GM12864 (cell line): ENCODE measurements around the gene KCNMA1.
"Not testable (repeated sequence)": the region's sequence is repeated elsewhere in the genome, so short reads cannot be mapped to it uniquely, and the experiment has no call there.

Source experiments
- DNase-seq: peaks from one replicate; pipeline ENCODE4 v3.0.0-alpha.2; 2011; ENCODE audit warnings: low read depth
- H3K4me3 ChIP-seq: 2 replicates; pipeline ENCODE4 v1.5.1; 2011; ENCODE audit warnings: mild to moderate bottlenecking, low read depth, low read length, control low read depth
- TF ChIP-seq, protein P1 (sequence below): IDR thresholded peaks from 2 replicates; pipeline ENCODE4 v1.5.1; 2011; ENCODE audit warnings: low read depth, mild to moderate bottlenecking, moderate library complexity, low read length, control low read depth, inconsistent platforms; ENCODE audit errors: missing control alignments

KCNMA1 gene

DNA sequence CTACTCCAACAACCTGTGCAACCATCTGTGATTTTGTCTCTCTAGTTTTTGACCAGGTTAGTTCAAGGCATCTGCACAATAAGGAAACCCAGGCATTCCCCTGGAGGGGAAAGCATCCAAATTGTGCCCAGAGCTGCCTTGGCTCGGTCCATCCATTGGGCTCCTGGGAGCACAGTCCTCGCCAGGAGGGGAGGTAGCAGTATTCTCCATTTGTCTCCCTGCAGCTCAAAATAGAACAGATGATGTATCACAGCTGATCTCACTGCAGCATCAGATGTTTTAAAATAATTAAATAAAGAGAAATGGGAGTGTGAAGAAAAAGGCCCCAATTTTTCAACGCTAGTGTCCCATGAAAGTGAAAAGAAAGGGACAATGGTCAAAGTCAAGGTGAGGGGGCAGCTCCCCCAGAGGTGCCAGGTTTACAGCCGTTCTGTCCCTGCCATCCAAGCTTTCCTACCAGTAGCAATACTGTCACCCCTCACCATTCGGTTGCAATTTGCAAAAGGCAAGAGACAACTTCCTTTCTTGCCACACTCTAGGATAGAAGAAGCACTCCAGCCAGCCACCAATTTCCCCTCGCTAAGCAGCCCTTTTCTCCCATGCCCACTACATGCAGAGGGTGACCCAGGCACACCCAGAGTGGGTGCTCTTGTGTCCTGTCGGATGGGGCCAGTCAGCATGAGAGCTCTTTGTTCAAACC, 43.7 kb downstream of the KCNMA1 start:
- TF ChIP-seq, protein P1, sequence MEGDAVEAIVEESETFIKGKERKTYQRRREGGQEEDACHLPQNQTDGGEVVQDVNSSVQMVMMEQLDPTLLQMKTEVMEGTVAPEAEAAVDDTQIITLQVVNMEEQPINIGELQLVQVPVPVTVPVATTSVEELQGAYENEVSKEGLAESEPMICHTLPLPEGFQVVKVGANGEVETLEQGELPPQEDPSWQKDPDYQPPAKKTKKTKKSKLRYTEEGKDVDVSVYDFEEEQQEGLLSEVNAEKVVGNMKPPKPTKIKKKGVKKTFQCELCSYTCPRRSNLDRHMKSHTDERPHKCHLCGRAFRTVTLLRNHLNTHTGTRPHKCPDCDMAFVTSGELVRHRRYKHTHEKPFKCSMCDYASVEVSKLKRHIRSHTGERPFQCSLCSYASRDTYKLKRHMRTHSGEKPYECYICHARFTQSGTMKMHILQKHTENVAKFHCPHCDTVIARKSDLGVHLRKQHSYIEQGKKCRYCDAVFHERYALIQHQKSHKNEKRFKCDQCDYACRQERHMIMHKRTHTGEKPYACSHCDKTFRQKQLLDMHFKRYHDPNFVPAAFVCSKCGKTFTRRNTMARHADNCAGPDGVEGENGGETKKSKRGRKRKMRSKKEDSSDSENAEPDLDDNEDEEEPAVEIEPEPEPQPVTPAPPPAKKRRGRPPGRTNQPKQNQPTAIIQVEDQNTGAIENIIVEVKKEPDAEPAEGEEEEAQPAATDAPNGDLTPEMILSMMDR, result no peak
- H3K4me3 ChIP-seq, result no peak overlapping the region
- DNase-seq, result no peak

DNA sequence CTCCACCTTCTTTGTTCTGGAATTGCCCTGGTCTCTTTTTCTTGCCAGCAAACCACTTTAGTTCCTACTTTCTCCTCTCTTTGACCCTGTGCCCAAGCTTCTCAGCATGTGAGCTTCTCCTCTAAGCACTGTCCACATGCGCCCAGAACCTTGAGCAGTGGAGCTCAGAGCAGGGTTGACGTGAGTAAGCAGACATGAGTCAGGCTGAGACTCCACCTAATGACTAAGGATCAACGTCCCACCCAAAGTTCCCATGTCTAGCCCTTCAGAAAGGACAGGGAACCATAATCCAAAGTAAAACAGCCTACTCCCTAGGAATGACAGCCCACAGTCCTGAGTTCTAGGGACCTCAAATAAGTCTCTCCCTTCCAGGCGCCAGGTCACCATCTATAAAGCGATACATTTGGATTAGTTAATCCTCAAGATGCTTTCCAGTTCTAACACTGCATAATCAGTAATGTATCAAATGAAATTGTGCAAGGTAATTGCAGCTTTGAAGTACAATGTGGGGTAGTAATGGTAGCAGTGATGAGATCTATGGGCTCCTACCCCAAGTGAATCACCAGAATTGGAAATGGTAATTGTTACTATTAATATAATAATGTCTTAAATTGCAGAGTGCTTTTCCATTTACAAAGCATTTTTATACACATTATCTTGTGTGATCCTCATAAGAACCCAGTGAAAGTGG, 44.5 kb downstream of the KCNMA1 start:
- DNase-seq, result no peak
- no peak overlapping the region for H3K4me3 ChIP-seq
- TF ChIP-seq, protein P1, result no peak

DNA sequence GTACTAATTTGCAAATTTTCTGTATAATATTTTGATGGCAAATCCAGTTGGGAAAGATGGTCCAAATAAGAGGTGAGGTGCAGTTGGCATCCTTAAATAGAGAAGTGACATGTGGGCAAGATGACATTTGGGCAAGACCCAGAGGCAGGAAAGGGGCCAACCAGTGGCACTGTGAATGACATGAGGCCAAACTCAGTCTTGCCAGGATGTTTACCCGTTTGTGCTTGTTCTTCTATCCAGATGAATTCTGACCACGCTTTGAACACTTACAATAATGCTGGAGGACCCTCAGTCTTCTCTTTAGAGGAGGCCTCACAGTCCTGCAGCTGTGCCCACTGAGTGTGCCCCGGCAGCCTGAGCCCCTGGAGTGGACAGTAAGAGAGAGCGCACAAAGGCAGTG, 45.1 kb downstream of the KCNMA1 start:
- no peak for DNase-seq
- H3K4me3 ChIP-seq, result no peak overlapping the region
- TF ChIP-seq, protein P1, result no peak

DNA sequence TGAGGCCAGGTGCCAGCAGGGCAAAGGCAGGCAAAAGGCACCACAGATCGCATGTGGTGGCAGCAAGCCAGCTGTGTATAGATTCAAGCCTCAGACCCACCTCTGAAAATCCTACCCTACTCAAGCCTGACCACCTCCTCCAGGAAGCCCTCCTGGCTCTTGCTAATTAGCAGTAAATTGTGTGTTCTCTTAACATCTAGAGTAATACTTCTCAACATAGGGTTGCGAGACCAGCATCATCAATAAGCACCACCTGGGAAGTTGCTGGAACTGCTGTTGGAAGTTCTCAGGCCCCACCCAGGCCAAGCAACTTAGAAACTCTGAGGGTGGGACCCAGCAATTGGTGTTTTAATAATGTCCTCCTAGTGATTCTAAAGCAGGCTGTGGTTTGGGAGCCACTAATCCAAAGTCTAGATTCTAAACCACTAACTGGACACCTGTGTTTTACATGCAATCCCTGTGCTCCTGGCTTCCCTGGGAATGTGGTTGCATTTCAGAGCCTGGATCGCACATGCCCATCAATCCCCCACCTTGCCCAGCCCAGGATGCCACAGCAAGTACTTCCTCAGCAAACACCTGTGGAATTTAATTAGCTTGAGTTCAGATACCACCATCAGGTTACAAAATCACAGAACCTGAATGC, 46.2 kb downstream of the KCNMA1 start:
- TF ChIP-seq, protein P1, result no peak
- no peak for DNase-seq
- H3K4me3 ChIP-seq, result no peak overlapping the region

DNA sequence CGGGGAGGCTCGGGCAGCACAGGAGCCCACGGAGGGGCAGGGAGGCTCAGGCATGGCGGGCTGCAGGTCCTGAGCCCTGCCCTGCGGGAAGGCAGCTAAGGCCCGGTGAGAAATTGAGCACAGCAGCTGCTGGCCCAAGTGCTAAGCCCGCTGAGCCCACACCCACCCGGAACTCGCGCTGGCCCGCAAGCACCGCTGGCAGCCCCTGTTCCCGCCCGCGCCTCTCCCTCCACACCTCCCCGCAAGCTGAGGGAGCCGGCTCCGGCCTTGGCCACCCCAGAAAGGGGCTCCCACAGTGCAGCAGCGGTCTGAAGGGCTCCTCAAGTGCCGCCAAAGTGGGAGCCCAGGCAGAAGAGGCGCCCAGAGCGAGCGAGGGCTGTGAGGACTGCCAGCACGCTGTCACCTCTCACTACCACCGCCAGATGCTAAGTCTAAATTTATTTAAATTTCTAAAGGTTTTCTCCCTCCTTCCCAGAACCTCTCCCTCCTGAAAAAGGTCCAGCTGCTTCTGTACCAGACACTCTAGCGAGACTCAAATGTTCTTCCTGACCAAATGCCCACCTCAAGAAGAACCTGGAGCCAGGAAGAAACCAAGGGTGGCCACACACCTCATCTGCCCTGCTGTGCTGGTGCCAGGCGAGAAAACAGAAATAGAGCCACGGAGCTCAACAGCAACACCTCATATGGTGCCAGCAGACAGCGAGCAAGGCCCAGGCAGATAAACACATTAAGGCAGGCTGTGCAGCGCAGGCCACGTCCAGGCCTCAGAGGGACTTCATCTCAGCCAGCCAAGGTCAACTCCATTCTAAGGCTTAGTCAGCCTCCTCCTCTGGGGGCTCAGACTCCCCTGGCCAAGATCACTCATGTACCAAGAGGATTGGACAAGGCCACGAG, 47.0 kb downstream of the KCNMA1 start:
- no peak for DNase-seq
- no peak overlapping the region for H3K4me3 ChIP-seq
- TF ChIP-seq, protein P1, result no peak

DNA sequence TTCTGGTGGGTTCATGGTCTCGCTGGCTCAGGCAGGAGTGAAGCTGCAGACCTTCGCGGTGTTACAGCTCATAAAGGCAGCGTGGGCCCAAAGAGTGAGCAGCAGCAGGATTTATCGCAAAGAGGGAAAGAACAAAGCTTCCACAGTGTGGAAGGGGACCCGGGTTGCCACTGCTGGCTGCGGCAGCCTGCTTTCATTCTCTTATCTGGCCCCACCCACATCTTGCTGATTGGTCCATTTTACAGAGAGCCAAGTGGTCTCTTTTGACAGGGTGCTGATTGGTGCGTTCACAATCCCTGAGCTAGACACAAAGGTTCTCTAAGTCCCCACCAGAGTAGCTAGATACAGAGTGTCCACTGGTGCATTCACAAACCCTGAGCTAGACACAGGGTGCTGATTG, 47.9 kb downstream of the KCNMA1 start:
- H3K4me3 ChIP-seq, DNase-seq: not testable (repeated sequence)

DNA sequence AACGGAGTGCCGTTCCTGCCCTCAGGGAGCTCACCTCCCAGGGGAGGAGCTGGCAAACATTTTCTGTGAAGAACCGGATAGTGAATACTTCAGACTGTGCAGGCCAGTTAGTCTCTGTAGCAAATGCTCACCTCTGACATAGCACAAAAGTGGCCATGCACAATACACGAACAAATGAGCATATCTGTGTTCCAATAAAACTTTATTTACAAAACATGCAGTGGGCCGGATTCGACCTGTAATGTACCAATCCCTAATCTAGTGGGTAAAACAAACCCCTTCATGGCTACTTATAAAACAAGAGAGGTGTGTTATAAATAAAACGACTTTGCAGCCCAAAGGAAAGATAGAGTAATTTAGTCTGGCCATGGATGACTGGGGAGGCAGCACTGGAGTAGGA, 48.7 kb downstream of the KCNMA1 start:
- no peak overlapping the region for H3K4me3 ChIP-seq
- DNase-seq, result no peak
- TF ChIP-seq, protein P1, result no peak
